BE2C (cell line): ENCODE measurements around the gene MYO10.

Experiments
- DNase-seq: peaks from one replicate; pipeline ENCODE4 v3.0.0-alpha.2; 2020
- H3K27me3 ChIP-seq: fragments of 250-450 bp; sonication (Bioruptor Pico); 2 replicates; pipeline ENCODE4 v1.5.1; 2020; ENCODE audit warnings: mild to moderate bottlenecking
- H3K36me3 ChIP-seq: fragments of 250-450 bp; sonication (Bioruptor Pico); 2 replicates; pipeline ENCODE4 v1.5.1; 2020; ENCODE audit warnings: mild to moderate bottlenecking
- H3K4me1 ChIP-seq: fragments of 250-450 bp; sonication (Bioruptor Pico); 2 replicates; pipeline ENCODE4 v1.5.1; 2020
- H3K4me3 ChIP-seq: 2 replicates; pipeline ENCODE4 v1.5.1; 2011; ENCODE audit warnings: low read depth, low read length
- H3K9me3 ChIP-seq: fragments of 250-450 bp; sonication (Bioruptor Pico); 2 replicates; pipeline ENCODE4 v1.5.1; 2020
- CTCF ChIP-seq: IDR thresholded peaks from 2 replicates; pipeline ENCODE4 v1.5.1; 2012; ENCODE audit warnings: mild to moderate bottlenecking, low read depth, low read length

Gene MYO10

DNA sequence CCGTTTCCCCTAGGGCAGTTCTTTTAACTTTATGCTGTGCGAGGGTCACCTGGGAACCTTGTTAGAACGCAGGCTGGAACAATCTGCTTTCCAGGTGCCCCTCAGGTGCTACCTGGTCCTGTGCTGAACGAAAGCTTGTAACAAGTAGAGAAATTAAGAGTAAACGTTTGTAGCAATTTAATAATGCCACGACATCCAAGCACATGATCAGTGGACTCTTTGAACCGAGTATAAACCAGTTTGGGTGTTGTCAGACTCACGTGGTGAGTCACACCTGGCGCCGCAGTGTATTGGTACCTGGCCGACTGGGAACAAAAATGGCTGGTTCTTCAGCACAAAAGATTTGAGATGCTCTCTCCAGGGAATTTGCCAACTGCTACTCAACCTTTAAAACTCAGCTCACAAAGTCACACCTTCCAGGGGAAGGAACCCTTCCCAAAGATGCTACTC is 926 bp upstream of the MYO10 start:
- H3K27me3 ChIP-seq: peaks cover 81% of the 10 kb centered on the region
- no peaks in the 10 kb centered on the region for H3K4me1 ChIP-seq
- TF ChIP-seq CTCF: no peak
- H3K4me3 ChIP-seq: no peak overlapping the region; the same call in 1 of the 2 replicates
- DNase-seq: no peak
- no peaks in the 10 kb centered on the region for H3K9me3 ChIP-seq
- no peaks in the 10 kb centered on the region for H3K36me3 ChIP-seq

GRCh38 chr5:16935231-16936149 is 598 bp downstream of the MYO10 start:
- DNase-seq: peak; percentile 40
- Histone ChIP-seq H3K36me3 (no peaks in the 10 kb centered on the region), H3K27me3 (peaks cover 94% of the 10 kb centered on the region), H3K9me3 (no peaks in the 10 kb centered on the region), H3K4me1 (no peaks in the 10 kb centered on the region), H3K4me3 (peak overlapping the region; percentile 62)
- no peak for TF ChIP-seq CTCF

- Histone ChIP-seq H3K4me1 (no peaks in the 10 kb centered on the region), H3K9me3 (no peaks in the 10 kb centered on the region), H3K36me3 (no peaks in the 10 kb centered on the region), H3K4me3 (no peak overlapping the region), H3K27me3 (peaks cover 87% of the 10 kb centered on the region)
- TF ChIP-seq CTCF: no peak
- DNase-seq: no peak
These were observed 1.4 kb downstream of the MYO10 start for GRCh38 chr5:16934677-16935153.

DNA sequence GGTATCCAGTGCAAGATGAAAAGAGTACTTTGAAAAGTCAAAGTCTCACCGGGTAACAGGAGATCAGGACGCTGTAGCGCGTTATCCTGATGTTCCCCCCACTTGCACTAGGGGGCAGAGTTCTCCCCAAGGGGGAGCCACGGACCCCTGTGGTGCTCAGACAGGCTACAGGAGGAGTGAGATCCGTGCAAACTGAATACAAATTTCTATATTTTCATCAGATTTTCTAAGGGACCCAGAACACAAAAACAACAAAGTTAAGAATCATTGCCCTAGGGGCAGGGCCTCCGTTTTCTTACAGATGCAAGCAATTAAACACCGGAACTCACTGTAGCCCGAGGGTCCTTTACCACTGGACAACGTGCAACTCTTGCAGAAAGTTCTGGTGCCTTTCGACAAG is 2.0 kb downstream of the MYO10 start:
- no peaks in the 10 kb centered on the region for H3K9me3 ChIP-seq
- TF ChIP-seq CTCF: peak; percentile 95
- H3K4me3 ChIP-seq: no peak overlapping the region
- DNase-seq: peak; percentile 68
- H3K27me3 ChIP-seq: peaks cover 86% of the 10 kb centered on the region
- H3K4me1 ChIP-seq: no peaks in the 10 kb centered on the region
- no peaks in the 10 kb centered on the region for H3K36me3 ChIP-seq

DNA sequence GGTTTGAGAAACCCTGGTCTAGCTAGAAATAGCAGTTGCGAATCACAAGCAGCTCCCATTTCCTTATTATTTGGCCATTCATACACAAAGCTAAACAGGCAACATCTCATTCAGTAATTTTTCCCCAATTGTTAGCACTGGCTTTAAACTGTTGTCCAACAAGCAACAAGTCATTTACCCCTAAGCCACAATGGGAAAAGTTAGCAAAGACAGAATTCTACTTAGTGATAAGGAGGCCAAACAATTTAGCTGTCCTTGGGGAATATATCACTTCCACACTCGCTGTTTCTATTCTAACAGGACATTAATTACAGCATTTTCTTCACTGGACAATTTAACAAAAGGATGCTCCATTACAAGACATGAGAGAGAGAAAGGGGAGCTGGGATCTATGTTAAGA is 2.8 kb downstream of the MYO10 start:
- Histone ChIP-seq H3K27me3 (peaks cover 78% of the 10 kb centered on the region), H3K36me3 (no peaks in the 10 kb centered on the region), H3K9me3 (no peaks in the 10 kb centered on the region), H3K4me3 (no peak overlapping the region), H3K4me1 (no peaks in the 10 kb centered on the region)
- TF ChIP-seq CTCF: no peak
- DNase-seq: no peak

DNA sequence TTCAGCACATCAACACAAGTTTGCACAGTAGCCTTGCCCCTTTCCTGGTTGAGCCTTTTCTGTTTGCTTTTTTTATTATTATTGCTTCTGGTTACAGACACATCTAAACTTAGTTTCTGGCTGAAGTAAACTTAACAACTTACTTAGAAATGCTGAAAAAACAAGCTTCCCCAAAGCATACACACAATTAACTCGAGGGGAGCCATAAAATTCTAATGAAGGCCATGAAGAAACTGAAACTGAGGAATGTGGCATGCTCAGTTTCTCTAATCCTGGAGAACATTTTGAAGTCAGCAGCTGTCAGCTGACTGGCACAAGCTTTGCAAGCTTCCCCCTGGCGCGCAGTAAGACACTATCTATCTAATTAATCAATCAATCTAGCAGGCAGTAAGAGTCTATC is 3.7 kb downstream of the MYO10 start:
- DNase-seq: no peak
- Histone ChIP-seq H3K4me1 (no peaks in the 10 kb centered on the region), H3K27me3 (peaks cover 69% of the 10 kb centered on the region), H3K9me3 (no peaks in the 10 kb centered on the region), H3K36me3 (no peaks in the 10 kb centered on the region), H3K4me3 (no peak overlapping the region)
- no peak for TF ChIP-seq CTCF
